Measurements from ENCODE around the gene ALG12.

Gene ALG12

DNA sequence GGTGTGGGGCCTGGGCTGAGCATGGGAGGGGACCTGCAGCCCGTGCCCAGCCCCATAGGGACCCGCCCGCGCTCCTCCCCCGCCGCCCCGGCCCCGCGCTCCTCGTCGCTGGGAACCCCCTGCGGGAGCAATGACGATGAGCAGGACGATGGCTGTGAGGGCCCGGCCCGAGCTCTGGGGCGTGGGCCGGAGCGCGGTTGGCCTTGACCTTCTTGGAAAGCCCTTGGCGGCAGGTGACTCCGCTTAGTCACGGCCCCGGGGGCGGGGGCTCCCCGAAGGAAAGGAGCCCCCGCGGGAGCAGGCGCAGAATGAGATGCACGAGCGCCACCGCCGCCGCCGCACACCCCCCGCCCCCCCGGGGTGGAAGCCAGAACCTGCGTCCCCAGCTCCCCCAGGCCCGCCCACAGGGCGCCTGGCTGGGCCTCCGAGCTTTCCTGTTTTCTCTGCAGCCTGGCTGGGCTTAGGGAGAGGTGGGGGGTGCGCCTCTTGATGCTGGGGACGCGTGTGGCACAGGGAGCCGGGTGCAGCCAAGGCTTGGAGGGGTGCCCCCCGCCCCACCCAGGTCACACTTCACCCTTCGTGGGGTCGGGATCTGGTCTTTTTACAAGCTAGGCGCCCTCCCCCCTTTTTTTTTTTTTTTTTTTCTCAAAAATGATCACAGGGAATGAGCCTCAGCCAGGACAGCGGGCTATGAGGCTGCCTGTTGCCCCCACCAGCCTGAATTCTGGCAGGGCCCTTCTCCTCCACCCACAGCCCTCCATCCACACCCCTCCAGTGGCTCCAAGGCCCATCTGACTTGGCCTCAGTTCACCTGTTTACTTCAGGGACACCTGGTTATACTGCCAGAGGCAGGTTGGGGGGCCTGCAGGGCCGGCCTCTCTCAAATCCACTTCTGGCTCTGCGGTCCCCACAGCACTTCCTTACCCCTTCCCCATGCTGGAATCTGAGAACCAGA lies 18.1 kb upstream of the ALG12 start:
- Histone ChIP-seq H2BK120ac (ENCODE audit: low read depth, low read length) (no peak overlapping the region), H2AFZ (ENCODE audit: low read length) (peak overlapping the region; percentile 80), H3K9me3 (replicated peaks in 1 of 2; ENCODE audit: control insufficient read depth in 2 of 2, insufficient read depth in 1 of 2, low read depth in 1 of 2, low read length in 2 of 2) (no peaks in the 10 kb centered on the region), H3K4ac (ENCODE audit: low read length) (no peak overlapping the region), H4K8ac (ENCODE audit: low read depth, low read length) (no peak overlapping the region), H3K14ac (ENCODE audit: low read length) (no peak overlapping the region), H2BK12ac (ENCODE audit: low read length) (no peak overlapping the region), H2BK15ac (ENCODE audit: low read length) (peak overlapping the region; percentile 49), H2AK5ac (ENCODE audit: low read depth, low read length) (peak overlapping the region; percentile 63), H3K4me1 (ENCODE audit: control insufficient read depth in 2 of 2, insufficient read depth in 1 of 2, low read depth in 1 of 2, low read length in 2 of 2) (peaks cover 5 to 17% of the 10 kb centered on the region in 2 donors), H4K91ac (ENCODE audit: low read depth, low read length, poor library complexity) (peak overlapping the region; percentile 53), H3K27ac (replicated peaks; ENCODE audit: low read length) (no peak overlapping the region), H3K4me3 (ENCODE audit: low read length in 2 of 2) (no peak overlapping the region), H3K79me1 (ENCODE audit: low read depth, low read length) (no peaks in the 10 kb centered on the region), H3K23ac (ENCODE audit: low read depth, low read length, poor library complexity) (no peak overlapping the region), H3K9ac (ENCODE audit: low read depth, low read length, poor library complexity) (no peak overlapping the region), H3K18ac (ENCODE audit: low read length) (peak overlapping the region; percentile 85), H2BK5ac (ENCODE audit: low read length) (no peak overlapping the region), H3K36me3 (replicated peaks in 1 of 2; ENCODE audit: control insufficient read depth in 2 of 2, insufficient read depth in 2 of 2, low read length in 2 of 2) (no peaks in the 10 kb centered on the region), H3K4me2 (ENCODE audit: insufficient read depth, low read length, poor library complexity, severe bottlenecking) (peak overlapping the region; percentile 49), H3K27me3 (ENCODE audit: control insufficient read depth in 3 of 3, insufficient read depth in 3 of 3, low read depth in 1 of 3, low read length in 3 of 3) (peaks cover 0 to 6% (median 0%) of the 10 kb centered on the region in 3 experiments)
- DNase-seq (ENCODE audit: low spot score), result no peak
- no CpG with 5 or more reads among the region's 52 CpGs for WGBS, 2 donors (ENCODE audit: extremely low coverage in 2 of 2, insufficient read length in 2 of 2, insufficient replicate concordance in 1 of 2)

DNA sequence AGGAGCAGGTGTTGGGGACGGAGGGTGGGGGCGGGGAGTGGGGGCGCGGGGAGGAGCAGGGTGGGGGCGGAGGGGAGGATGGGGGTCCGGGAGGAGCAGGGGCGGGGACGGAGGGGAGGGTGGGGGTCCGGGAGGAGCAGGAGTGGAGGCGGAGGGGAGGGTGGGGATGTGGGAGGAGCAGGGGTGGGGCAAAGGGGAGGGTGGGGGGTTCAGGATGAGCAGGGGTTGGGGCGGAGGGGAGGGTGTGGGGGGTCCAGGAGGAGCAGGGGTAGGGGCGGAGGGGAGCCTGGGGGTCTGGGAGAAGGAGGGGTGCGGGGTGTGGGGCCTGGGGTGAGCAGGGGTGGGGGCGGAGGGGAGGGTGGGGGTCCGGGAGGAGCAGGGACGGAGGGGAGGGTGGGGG lies 17.3 kb upstream of the ALG12 start:
- Histone ChIP-seq H2AK5ac (ENCODE audit: low read depth, low read length) (no peak overlapping the region), H3K4me2 (ENCODE audit: insufficient read depth, low read length, poor library complexity, severe bottlenecking) (peak overlapping the region; percentile 18), H3K9ac (ENCODE audit: low read depth, low read length, poor library complexity) (no peak overlapping the region), H2BK5ac (ENCODE audit: low read length) (no peak overlapping the region), H2BK120ac (ENCODE audit: low read depth, low read length) (no peak overlapping the region), H2BK15ac (ENCODE audit: low read length) (no peak overlapping the region), H3K23ac (ENCODE audit: low read depth, low read length, poor library complexity) (no peak overlapping the region), H3K14ac (ENCODE audit: low read length) (no peak overlapping the region), H3K36me3 (replicated peaks in 1 of 2; ENCODE audit: control insufficient read depth in 2 of 2, insufficient read depth in 2 of 2, low read length in 2 of 2) (no peaks in the 10 kb centered on the region), H3K9me3 (replicated peaks in 1 of 2; ENCODE audit: control insufficient read depth in 2 of 2, insufficient read depth in 1 of 2, low read depth in 1 of 2, low read length in 2 of 2) (no peaks in the 10 kb centered on the region), H3K4ac (ENCODE audit: low read length) (no peak overlapping the region), H3K4me3 (ENCODE audit: low read length in 2 of 2) (no peak overlapping the region), H2BK12ac (ENCODE audit: low read length) (no peak overlapping the region), H3K79me1 (ENCODE audit: low read depth, low read length) (no peaks in the 10 kb centered on the region), H2AFZ (ENCODE audit: low read length) (no peak overlapping the region), H4K8ac (ENCODE audit: low read depth, low read length) (no peak overlapping the region), H3K27me3 (ENCODE audit: control insufficient read depth in 3 of 3, insufficient read depth in 3 of 3, low read depth in 1 of 3, low read length in 3 of 3) (peaks cover 0 to 8% (median under 1%) of the 10 kb centered on the region in 3 experiments), H3K4me1 (ENCODE audit: control insufficient read depth in 2 of 2, insufficient read depth in 1 of 2, low read depth in 1 of 2, low read length in 2 of 2) (peaks cover 5 to 17% of the 10 kb centered on the region in 2 donors), H3K27ac (replicated peaks; ENCODE audit: low read length) (no peak overlapping the region), H4K91ac (ENCODE audit: low read depth, low read length, poor library complexity) (no peak overlapping the region), H3K18ac (ENCODE audit: low read length) (no peak overlapping the region)
- DNase-seq (ENCODE audit: low spot score), result no peak
- WGBS, 2 donors (ENCODE audit: extremely low coverage in 2 of 2, insufficient read length in 2 of 2, insufficient replicate concordance in 1 of 2), result no CpG with 5 or more reads among the region's 16 CpGs

DNA sequence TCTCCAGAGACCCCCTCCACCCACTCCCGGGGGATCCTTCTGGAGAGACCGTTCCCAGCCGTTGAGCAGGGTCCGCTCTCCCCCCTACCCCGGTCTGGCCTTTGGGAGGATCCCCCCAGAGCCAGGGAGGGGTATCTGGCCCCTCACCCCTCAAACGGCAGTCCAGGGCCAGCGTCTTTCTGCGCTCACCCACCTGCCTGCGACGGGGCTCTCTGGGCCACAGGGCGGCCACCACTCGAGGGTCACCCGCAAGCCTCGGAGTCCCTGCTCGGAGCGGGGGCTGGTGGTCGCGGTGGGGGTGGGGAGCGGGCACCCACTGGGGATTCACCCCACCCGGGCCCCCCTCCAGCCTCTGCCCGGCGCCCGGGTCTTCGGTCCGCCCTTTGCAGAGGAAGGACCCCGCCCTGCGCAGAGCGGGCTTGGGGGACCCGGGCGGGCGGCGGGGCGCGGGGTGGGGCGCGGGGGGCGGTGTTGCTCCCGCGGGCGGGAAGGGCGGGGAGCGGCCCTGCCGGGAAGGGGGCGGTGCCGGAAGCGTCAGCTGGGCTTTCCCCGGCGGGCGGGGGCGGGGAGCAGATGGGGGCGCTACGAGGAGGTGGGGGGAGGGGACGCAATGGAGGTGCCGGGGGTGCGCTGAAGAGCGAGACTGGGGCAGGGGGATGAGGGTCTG lies 16.8 kb upstream of the ALG12 start:
- no peaks in the 10 kb centered on the region for H3K9me3 ChIP-seq (replicated peaks in 1 of 2; ENCODE audit: control insufficient read depth in 2 of 2, insufficient read depth in 1 of 2, low read depth in 1 of 2, low read length in 2 of 2)
- DNase-seq (ENCODE audit: low spot score), result no peak
- H4K8ac ChIP-seq (ENCODE audit: low read depth, low read length), result no peak overlapping the region
- peak overlapping the region; percentile 59 for H2AFZ ChIP-seq (ENCODE audit: low read length)
- H4K91ac ChIP-seq (ENCODE audit: low read depth, low read length, poor library complexity), result no peak overlapping the region
- peaks cover 0 to 14% (median 5%) of the 10 kb centered on the region in 3 experiments for H3K27me3 ChIP-seq (ENCODE audit: control insufficient read depth in 3 of 3, insufficient read depth in 3 of 3, low read depth in 1 of 3, low read length in 3 of 3)
- H3K4me1 ChIP-seq (ENCODE audit: control insufficient read depth in 2 of 2, insufficient read depth in 1 of 2, low read depth in 1 of 2, low read length in 2 of 2), result peaks cover 5 to 17% of the 10 kb centered on the region in 2 donors
- peak overlapping the region; percentile 25 for H3K4me2 ChIP-seq (ENCODE audit: insufficient read depth, low read length, poor library complexity, severe bottlenecking)
- peak overlapping the region; percentile 61 for H2BK120ac ChIP-seq (ENCODE audit: low read depth, low read length)
- peak overlapping the region; percentile 95 for H3K18ac ChIP-seq (ENCODE audit: low read length)
- WGBS, 2 donors (ENCODE audit: extremely low coverage in 2 of 2, insufficient read length in 2 of 2, insufficient replicate concordance in 1 of 2), result no CpG with 5 or more reads among the region's 56 CpGs
- peak overlapping the region; percentile 68 for H2AK5ac ChIP-seq (ENCODE audit: low read depth, low read length)
- H3K27ac ChIP-seq (replicated peaks; ENCODE audit: low read length), result no peak overlapping the region
- no peaks in the 10 kb centered on the region for H3K79me1 ChIP-seq (ENCODE audit: low read depth, low read length)
- peak overlapping the region; percentile 81 for H3K9ac ChIP-seq (ENCODE audit: low read depth, low read length, poor library complexity)
- peak overlapping the region; percentile 53 for H3K4ac ChIP-seq (ENCODE audit: low read length)
- peak overlapping the region; percentile 89 for H3K14ac ChIP-seq (ENCODE audit: low read length)
- no peaks in the 10 kb centered on the region for H3K36me3 ChIP-seq (replicated peaks in 1 of 2; ENCODE audit: control insufficient read depth in 2 of 2, insufficient read depth in 2 of 2, low read length in 2 of 2)
- no peak overlapping the region for H2BK12ac ChIP-seq (ENCODE audit: low read length)
- H3K23ac ChIP-seq (ENCODE audit: low read depth, low read length, poor library complexity), result peak overlapping the region; percentile 55
- no peak overlapping the region for H3K4me3 ChIP-seq (ENCODE audit: low read length in 2 of 2)
- peak overlapping the region; percentile 94 for H2BK15ac ChIP-seq (ENCODE audit: low read length)
- peak overlapping the region; percentile 82 for H2BK5ac ChIP-seq (ENCODE audit: low read length)
